Mesenteric fat pad (tissue), 1 donor: ENCODE data around the gene NCAM2. TPM values are rescaled to one million over a fixed set of nuclear protein-coding genes. Genes with fewer than 3 reads are reported as not detected.
"Not testable (repeated sequence)": the region's sequence is repeated elsewhere in the genome, so short reads cannot be mapped to it uniquely, and the experiment has no call there.

Source experiments
- DNase-seq: peaks from one replicate; pipeline ENCODE4 v3.0.0-alpha.2; 2020; ENCODE audit warnings: low spot score
- total RNA-seq: library from RNA; stranded (reverse); fragmentation: NEBNext Ultra II Directional; extraction: Animal tissue kit (Norgen Biotek cat#: 25700); gene quantifications from one replicate; pipeline ENCODE4 v1.2.1, GENCODE V29; 2021
- donor health status: DM: yes; HTN: yes; CAD: no.

The NCAM2 gene
- total RNA-seq, 1 donor from 2014 or later: 0.93 TPM

DNA sequence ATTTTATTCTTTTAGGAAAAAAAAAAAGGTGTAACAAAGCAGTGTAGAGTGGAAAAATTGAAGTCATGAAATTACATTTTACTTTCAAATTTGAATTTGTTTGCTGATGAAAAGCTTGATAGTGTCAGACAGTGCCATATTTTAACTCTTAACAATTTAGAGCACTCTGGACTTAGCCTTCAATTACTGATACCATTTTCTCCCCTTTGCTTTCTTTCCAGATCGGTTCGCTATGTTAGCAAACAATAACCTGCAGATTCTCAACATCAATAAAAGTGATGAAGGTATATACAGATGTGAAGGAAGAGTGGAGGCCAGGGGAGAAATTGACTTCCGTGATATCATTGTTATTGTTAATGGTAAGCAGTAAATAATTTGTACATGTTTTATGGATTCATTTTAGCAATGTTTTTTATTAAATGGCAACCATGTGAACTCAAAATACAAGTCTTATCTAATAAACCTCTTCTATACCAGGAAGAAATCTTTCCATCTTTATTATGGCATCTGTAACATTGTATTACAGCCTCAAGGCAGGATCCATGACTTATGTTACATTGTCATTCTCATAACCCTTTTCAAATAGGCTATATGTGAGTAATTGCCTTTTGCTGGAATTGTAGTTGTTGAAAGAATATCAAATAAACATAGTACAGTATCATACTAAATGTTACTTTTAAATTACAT lies 293.8 kb downstream of the NCAM2 start:
- no peak for DNase-seq

DNA sequence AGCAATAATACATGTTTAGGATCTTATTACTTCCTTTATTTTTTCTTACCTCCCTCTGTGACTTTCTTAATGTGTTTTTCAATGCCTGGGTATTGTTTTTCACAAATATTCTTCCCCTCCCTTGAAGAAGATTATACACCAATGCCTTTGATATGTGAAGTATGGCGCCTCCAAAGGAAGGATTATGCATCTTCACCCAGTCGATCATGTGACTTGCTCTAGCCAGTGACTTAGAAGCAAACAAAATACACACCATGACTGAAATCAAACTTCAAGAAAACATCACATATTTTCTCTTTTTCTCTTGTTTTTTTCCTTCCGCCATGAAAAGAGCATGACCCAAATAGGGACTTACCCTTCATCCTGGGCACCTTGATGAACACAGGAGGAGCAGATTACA lies 297.1 kb downstream of the NCAM2 start:
- DNase-seq: no peak

DNA sequence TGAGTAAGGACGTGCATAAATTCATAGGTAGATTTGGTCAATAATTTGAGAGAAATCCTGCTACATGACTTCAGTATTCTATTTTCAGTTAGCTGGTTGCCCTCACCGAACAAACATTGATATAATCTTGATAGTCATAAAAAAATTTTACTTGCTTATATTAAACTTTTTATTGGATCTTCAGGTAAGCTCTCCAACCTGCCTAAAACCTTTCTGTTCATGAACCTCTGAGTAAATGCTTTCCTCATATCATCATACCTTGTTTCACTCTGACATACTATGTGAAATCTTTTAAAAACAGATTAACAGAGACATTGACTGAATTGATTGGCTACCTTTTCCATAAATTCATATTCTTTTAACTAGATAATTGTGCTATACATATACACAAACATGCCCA lies 299.0 kb downstream of the NCAM2 start:
- no peak for DNase-seq

DNA sequence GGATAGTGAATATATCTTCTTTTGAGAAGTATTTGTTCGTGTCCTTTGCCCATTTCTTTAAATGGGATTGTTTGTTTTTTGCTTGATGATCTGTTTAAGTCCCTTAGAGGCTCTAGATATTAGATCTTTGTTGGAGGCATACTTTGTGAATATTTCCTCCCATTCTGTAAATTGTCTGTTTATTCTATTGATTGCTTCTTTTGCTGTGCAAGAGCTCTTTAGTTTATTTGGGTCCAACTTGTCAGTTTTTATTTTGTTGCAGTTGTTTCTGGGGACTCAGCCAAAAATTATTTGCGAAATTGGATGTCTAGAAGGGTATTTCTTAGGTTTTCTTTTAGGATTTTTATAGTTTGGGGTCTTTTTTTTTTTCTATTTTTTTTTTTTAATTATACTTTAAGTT lies 302.8 kb downstream of the NCAM2 start:
- DNase-seq: no peak

DNA sequence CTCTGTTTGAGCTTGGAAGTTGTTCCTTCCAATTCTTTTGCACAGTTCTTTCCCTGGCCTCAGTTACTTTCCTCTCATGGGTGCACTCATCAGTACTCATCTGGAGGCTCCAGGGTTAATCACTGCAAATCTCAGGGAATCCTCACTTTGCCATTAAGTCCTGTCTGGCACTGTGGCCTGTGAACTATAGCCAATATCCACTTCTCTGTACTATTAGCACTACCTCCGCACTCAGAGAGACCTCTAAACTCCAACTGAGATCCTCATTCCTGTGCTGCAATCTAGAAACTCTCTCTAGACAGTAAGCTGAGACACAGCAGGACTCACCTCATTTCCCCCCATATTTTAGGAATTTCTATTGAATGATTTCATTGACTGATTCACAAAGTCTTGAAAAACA lies 311.3 kb downstream of the NCAM2 start:
- no peak for DNase-seq

DNA sequence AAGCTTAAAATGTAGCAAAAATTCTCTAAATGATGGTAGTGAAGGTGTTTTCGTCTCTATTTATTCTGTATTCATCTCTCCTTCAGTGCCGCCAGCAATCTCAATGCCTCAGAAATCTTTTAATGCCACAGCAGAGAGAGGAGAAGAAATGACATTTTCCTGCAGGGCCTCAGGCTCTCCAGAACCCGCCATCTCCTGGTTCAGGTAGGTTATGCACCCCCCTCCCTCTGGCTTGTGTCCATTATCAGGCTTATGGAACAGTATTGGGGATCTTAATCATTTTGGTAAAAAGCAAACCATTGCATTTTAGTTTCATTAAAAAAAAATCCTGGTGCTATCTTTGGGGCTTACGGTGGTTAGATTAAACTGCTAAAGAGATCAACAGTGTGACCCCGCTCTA lies 326.1 kb downstream of the NCAM2 start:
- DNase-seq: no peak

DNA sequence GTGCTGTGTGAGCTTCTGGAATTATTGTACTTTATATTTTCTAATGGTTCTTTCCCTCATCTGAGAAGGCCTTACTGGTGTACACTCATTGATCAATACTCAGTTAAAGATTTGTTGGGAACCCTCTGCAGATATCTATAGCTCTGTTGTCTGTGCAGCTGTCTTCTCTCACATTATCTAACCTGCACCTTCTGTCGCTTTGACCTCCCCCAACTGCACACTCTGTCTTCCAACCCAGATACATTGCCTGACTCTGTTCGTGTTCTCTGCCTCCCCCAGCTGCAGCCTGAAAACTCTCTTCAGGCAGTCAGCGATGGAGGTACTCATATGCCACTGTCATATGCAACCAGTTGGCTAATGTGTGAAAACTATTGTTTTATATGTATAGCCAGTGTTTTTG lies 334.3 kb downstream of the NCAM2 start:
- DNase-seq: no peak

DNA sequence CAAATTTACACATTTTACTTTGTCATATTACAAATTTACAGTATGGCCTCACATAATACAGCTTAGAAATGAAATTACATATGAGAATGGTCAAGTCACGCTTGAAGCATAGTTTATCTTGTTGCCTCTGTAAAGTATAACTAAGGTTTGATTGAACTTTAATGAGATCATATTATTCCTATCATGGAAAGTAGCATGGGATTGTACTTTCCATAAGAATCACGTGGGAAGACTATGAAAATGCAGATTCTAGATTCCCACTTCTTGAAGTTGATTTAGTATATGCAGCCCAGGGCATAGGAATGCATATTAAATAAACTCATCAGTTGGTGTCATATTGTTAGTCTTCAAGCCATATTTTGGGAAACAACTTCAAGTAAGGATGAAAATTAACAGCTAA lies 342.8 kb downstream of the NCAM2 start:
- DNase-seq: no peak

DNA sequence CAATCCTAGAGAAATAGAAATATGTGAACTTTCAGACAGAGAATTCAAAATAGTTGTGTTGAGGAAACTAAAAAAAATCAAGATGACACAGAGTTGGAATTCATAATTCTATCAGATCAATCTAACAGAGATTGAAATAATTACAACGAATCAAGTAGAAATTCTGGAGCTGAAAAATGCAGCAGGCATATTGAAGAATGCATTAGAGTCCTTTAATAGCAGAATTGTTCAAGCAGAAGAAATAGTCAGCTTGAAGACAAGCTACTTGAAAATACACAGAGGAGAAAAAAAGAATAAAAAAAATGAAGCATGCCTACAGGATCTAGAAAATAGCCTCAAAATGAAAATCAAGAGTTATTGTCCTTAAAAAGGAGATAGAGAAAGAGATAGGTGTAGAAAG lies 347.1 kb downstream of the NCAM2 start:
- no peak for DNase-seq

DNA sequence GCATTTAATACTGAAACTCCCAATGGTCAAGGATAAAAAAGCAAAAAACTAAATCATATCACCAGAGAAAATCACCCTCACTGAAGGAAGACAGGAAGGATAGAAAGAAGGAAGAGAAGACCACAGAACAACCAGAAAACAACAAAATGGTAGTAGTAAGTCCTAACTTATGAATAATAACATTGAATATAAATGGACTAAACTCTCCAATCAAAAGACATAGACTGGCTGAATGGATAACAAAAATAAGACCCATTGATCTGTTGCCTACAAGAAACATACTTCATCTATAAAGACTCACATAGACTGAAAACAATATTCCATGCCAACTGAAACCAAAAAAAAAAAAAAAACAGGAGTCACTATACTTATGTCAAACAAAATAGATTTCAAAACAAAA lies 347.7 kb downstream of the NCAM2 start:
- DNase-seq: no peak

DNA sequence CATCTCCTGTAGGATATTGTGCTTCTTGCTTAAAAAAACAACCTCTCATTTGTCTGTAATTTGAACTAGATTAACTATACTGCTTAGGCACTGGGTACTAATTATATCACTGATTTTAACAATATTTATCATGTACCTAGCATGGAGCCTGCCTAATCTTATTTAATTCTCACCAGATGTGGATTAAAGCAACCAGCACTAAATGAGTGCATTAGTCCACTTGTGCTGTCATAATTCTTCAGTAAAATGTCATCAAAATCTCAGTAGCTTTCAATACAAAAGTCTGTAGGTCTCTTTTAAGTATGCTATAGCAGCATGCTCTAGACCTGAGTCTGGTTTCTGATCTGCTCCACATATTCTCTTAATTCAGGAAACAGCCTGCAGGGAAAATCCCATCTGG lies 368.1 kb downstream of the NCAM2 start:
- DNase-seq: no peak

DNA sequence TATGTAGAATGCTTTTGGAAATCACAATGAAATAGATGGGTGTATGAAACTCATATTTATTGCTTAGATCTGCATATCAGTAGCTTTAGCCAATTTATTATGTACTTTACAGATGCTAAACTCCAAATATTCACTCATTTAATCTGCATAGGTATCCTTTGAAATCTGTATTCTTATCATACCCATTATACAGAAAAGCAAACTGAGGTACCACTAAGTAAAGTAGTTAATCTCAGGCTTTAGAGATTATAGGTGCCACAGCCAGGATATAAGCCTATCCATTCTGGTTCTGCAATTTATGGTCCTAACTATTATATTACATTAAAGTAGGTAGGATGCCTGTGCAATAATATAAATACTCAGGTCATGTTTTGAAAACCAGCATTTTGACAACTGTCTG lies 369.4 kb downstream of the NCAM2 start:
- DNase-seq: no peak

DNA sequence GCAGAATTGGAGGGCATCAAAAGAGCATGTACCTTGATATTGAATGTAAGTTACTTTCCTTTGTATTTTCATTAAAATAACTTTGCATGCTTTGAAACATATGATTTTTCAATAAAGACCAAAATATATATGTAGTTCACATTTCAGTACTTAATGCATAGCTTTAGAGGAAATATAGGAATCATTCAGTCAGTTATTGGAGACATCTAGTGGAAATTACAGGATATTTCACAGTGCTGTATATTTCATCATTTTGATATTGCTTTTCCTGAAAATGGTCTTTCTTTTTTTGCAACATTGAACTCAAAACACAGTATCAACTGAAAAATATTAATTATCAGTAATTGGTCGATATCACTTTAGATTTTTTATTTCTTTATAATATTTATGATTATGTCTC lies 375.8 kb downstream of the NCAM2 start:
- no peak for DNase-seq

DNA sequence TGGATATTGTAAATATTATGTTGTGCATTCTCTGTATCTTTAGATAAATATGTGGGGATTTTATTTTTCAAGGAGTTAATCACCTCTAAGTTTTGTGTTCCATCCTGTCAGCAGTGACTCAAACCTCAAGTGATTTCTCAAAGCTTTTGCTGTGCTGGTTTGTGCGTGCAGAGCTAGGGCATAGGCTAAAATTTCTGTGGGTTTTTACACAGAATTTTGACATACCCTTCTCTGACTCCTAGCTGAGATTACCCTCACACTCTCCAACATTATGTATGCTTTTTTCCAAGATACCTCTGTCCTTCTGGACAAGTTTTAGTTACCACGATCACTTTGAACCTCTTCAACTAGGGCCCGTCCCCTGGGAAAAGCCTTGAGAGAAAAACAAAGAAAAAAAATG lies 384.9 kb downstream of the NCAM2 start:
- DNase-seq: no peak

DNA sequence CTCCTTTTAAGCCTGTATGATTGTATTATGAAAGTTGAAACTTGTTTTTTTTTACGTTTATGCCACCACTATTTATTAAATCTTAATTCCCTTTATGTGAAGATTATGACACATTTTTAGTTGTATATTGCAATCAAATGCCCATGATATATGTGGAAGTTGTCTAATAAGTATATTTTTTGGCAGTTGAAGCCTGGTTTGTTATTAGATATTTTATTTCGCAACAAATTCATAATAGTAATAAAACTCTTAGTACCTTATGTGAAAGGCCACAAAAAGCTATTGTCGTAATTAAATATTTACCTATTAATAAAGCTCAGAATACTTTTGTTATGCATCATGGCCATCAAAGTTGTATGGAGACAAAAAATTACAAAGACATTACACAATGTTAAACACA lies 386.8 kb downstream of the NCAM2 start:
- no peak for DNase-seq

DNA sequence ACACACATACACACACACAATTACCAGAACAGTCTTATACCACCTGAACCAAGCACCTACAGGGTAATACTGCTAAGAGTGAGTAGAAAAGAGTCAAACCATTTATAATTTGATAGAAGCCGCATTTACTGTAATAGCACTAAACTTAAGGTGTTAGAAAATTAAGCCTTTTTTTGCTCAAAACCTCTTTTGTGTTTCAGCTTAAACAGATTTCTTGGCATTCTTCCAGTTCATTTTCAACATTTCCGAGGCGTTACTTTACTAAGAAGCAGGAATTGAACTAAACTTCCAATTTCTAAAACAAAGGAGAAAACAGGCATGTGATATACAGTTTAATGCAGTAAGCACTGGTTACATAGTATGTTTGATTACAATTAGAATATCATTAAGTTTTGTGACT lies 387.2 kb downstream of the NCAM2 start:
- DNase-seq: no peak

DNA sequence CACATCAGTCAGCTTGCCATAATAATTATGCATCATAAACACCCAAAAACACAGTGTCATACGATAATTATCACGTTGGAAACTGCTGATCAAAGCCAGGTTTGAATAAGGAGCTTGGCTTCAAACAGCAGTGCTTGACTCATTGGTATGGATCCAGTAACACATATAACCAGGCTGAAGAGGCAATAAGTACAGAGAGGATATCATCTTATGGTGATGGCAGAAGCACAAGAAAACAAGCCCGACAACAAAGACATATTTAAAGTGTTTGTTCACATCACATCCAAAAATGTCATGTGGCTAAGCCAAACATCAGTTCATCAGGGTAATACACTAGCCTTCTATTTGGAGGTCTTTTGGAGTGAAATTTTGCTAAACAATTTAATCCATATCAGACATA lies 389.7 kb downstream of the NCAM2 start:
- DNase-seq: no peak

DNA sequence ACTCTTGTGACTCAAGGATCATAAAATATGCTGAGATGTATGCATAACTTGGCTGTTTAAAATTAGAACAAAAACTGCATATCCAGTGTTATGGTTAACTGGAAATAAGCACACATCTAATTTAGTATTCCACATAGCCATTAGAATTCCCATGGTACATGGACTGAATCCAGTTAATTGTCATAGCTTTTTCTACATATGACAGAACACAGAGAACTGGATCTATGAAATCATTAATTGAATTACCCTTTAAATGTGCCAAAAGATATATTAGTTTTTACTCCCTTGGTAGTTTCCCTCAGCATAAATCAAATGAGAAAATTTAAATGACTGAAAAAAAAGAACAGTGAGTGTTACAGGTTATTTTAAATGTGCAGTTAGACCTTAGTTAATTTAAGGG lies 395.9 kb downstream of the NCAM2 start:
- no peak for DNase-seq

DNA sequence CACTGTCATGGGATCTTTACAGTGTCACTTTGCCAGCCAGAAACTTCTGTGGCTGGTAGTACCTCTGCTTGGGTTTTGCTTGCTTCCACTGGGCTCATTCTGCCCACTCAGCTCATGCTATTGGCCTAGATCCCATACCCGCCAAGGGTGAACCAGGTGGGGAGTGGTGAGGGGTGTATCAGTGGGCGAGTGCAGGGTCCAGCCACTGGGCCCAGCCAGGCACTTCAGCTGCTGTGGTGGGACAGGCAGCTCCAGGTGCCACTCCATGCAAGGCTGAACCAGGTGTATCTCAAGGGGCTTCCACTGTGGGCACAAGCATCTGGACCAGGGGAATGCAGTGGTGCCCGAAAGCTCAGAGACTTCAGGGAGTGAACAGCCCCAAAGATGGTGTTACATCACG lies 398.2 kb downstream of the NCAM2 start:
- no peak for DNase-seq

DNA sequence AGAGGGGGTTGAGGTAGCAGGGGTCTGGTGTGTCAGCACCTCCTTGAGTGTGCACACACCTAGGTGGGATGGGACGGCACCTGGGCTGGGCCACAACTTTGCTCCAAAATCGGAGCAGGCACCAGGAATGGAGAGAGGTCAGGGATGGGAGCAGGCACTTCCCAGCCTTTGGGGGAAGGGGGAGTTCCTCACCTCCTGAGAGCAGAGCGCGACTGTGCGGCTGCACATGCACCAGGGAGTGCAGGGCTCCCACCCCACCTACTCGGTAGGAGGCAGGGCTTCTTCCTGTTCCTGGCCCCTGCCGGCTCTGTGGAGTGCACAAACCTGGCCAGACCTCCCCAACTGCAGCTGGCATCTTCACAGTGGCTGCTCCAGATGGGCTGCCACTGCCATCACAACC lies 399.3 kb downstream of the NCAM2 start:
- no peak for DNase-seq

DNA sequence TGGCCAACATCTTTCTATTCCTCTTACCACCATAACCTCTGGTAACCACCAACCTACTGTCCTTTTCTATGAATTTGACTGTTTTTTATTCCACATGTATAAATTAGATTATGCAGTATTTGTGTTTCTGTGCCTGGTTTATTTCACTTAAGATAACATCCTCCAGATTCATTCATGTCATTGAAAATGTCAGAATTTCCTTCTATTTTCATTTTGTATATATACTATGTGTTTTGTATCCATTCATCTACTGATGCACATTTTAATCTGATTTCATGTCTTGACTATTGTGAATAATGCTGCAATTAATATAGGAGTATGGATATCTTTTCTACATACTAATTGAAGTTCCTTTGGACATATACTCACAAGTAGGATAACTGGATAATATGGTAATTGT lies 403.2 kb downstream of the NCAM2 start:
- DNase-seq: no peak

DNA sequence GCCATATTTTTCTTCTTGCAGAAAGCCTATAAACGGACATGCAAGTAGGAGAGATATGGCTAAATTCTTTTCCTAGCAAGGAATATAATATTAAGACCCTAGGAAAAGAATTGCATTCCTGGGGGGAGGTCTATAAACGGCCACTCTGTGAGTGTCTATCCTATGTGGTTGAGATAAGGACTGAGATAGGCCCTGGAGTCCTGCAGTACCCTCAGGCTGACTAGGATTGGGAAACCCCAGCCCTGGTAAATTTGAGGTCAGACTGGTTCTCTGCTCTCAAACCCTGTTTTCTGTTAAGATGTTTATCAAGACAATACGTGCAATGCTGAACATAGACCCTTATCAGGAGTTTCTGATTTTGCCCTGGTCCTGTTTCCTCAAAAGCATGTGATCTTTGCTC lies 404.0 kb downstream of the NCAM2 start:
- not testable (repeated sequence) for DNase-seq

DNA sequence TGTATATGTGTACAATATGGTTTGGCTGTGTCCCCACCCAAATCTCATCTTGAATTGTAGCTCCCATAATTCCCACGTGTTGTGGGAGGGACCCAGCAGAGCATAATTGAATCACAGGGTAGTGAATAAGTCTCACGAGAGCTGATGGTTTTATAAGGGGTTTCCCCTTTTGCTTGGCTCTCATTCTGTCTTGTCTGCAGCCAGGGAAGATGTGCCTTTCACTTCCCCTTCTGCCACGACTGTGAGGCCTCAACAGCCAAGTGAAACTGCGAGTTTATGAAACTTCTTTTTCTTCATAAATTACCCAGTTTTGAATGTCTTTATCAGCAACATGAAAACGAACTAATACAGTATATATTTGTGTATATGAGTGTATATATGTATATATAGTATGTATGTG lies 406.1 kb downstream of the NCAM2 start:
- not testable (repeated sequence) for DNase-seq

DNA sequence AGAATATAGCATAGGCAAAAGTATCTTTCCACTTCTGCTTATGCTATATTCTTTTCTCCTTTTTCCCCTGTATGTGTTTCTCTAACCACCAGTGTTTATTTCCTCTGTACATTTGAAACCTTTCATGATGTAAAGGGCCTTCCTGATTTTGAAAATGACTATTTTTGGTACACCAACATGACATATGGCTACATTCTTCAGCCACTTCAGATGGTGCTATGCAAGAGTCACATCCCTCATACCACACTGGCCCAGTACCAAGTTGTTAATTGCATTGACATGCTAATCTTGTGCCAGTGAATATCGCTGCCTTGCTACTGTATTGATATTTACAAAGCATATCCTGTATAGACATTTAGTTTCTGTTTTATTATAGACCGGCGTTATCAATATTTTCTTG lies 408.7 kb downstream of the NCAM2 start:
- no peak for DNase-seq
